H9 (cell line): Measurements from ENCODE around the gene STRA6. TPM values are rescaled to one million over a fixed set of nuclear protein-coding genes. Genes with fewer than 3 reads are reported as not detected.

Source experiments
- DNase-seq: peaks from one replicate; pipeline ENCODE4 v3.0.0-alpha.2; 2017
- H2AFZ ChIP-seq: one replicate; pipeline ENCODE4 v1.6.1; 2013; ENCODE audit warnings: mild to moderate bottlenecking, low read length, control low read depth, moderate library complexity
- H2AK5ac ChIP-seq: 2 replicates; pipeline ENCODE4 v1.6.1; 2013; ENCODE audit warnings: low read length, control low read depth, mixed read lengths; ENCODE audit not compliant: insufficient read length
- H2BK120ac ChIP-seq: one replicate; pipeline ENCODE4 v1.6.1; 2013; ENCODE audit warnings: low read depth, mild to moderate bottlenecking, low read length, control low read depth, inconsistent platforms; ENCODE audit not compliant: poor library complexity, severe bottlenecking
- H2BK12ac ChIP-seq: 2 replicates; pipeline ENCODE4 v1.6.1; 2013; ENCODE audit warnings: low read length, control low read depth, mixed read lengths, low read depth; ENCODE audit not compliant: insufficient read length
- H2BK15ac ChIP-seq: 2 replicates; pipeline ENCODE4 v1.6.1; 2013; ENCODE audit warnings: low read depth, low read length, control low read depth
- H2BK20ac ChIP-seq: one replicate; pipeline ENCODE4 v1.6.1; 2013; ENCODE audit warnings: low read depth, mild to moderate bottlenecking, low read length, control low read depth, inconsistent platforms; ENCODE audit not compliant: poor library complexity, severe bottlenecking
- H2BK5ac ChIP-seq: 2 replicates; pipeline ENCODE4 v1.6.1; 2013; ENCODE audit warnings: low read length, control low read depth, mixed read lengths; ENCODE audit not compliant: insufficient read length
- H3K14ac ChIP-seq: 2 replicates; pipeline ENCODE4 v1.6.1; 2013; ENCODE audit warnings: low read length, control low read depth; ENCODE audit not compliant: insufficient read depth
- H3K18ac ChIP-seq: 2 replicates; pipeline ENCODE4 v1.6.1; 2013; ENCODE audit warnings: low read depth, mild to moderate bottlenecking, mixed read lengths, low read length, control low read depth; ENCODE audit not compliant: insufficient read length
- H3K23ac ChIP-seq: 2 replicates; pipeline ENCODE4 v1.6.1; 2013; ENCODE audit warnings: low read length, control low read depth, mixed read lengths, low read depth; ENCODE audit not compliant: insufficient read length
- H3K23me2 ChIP-seq: 2 replicates; pipeline ENCODE4 v1.6.1; 2013; ENCODE audit warnings: low read depth, mild to moderate bottlenecking, mixed read lengths, low read length, control low read depth; ENCODE audit not compliant: insufficient read length, poor library complexity, severe bottlenecking
- H3K27ac ChIP-seq: 2 replicates; pipeline ENCODE4 v1.5.1; 2013; ENCODE audit warnings: low read length, control low read depth, mixed read lengths, low read depth; ENCODE audit not compliant: insufficient read length
- H3K27me3 ChIP-seq: 2 replicates; pipeline ENCODE4 v1.6.1; 2013; ENCODE audit warnings: low read length, control low read depth, inconsistent platforms; ENCODE audit not compliant: insufficient read depth
- H3K4ac ChIP-seq: 2 replicates; pipeline ENCODE4 v1.6.1; 2013; ENCODE audit warnings: low read depth, mild to moderate bottlenecking, control low read depth, inconsistent platforms, low read length, moderate library complexity
- H3K4me1 ChIP-seq: 2 replicates; pipeline ENCODE4 v1.6.1; 2013; ENCODE audit warnings: low read length, control low read depth, inconsistent platforms; ENCODE audit not compliant: insufficient read depth
- H3K4me2 ChIP-seq: 2 replicates; pipeline ENCODE4 v1.6.1; 2013; ENCODE audit warnings: low read length, control low read depth, mixed read lengths; ENCODE audit not compliant: insufficient read length, insufficient read depth
- H3K56ac ChIP-seq: 2 replicates; pipeline ENCODE4 v1.6.1; 2013; ENCODE audit warnings: low read depth, mild to moderate bottlenecking, mixed read lengths, low read length, control low read depth; ENCODE audit not compliant: insufficient read length
- H3K79me1 ChIP-seq: 2 replicates; pipeline ENCODE4 v1.6.1; 2013; ENCODE audit warnings: low read depth, mild to moderate bottlenecking, moderate library complexity, low read length, control low read depth, inconsistent platforms; ENCODE audit not compliant: insufficient read depth, poor library complexity, severe bottlenecking
- H3K79me2 ChIP-seq: 2 replicates; pipeline ENCODE4 v1.6.1; 2013; ENCODE audit warnings: low read length, control low read depth, inconsistent platforms; ENCODE audit not compliant: insufficient read depth
- H3K9ac ChIP-seq: 2 replicates; pipeline ENCODE4 v1.6.1; 2013; ENCODE audit warnings: low read length, control low read depth, mixed read lengths; ENCODE audit not compliant: insufficient read length; ENCODE audit errors: extremely low read depth
- H3K9me3 ChIP-seq: one replicate; pipeline ENCODE4 v1.6.1; 2013; ENCODE audit warnings: low read depth, low read length, inconsistent platforms; ENCODE audit not compliant: control insufficient read depth
- H3T11ph ChIP-seq: one replicate; pipeline ENCODE4 v1.6.1; 2013; ENCODE audit warnings: mild to moderate bottlenecking, low read length, control low read depth, inconsistent platforms
- H4K20me1 ChIP-seq: one replicate; pipeline ENCODE4 v1.6.1; 2013; ENCODE audit not compliant: control insufficient read depth, insufficient read length, insufficient read depth
- H4K5ac ChIP-seq: 2 replicates; pipeline ENCODE4 v1.6.1; 2013; ENCODE audit warnings: low read depth, mild to moderate bottlenecking, mixed read lengths, low read length, control low read depth; ENCODE audit not compliant: insufficient read length
- H4K8ac ChIP-seq: replicated peaks from 2 replicates; pipeline ENCODE4 v1.6.1; 2013; ENCODE audit warnings: low read length, control low read depth, mixed read lengths, low read depth; ENCODE audit not compliant: insufficient read length
- H4K91ac ChIP-seq: 2 replicates; pipeline ENCODE4 v1.6.1; 2013; ENCODE audit warnings: low read depth, mild to moderate bottlenecking, moderate library complexity, mixed read lengths, low read length, control low read depth; ENCODE audit not compliant: insufficient read length
- H3K27ac Mint-ChIP-seq, 3 experiments: 2 replicates in 2 of 3; 3 replicates in 1 of 3; pipeline ENCODE4 v1.8.0; 2020 to 2021; ENCODE audit warnings: mixed read lengths in 3 of 3, mild to moderate bottlenecking in 1 of 3, moderate library complexity in 1 of 3
- H3K27me3 Mint-ChIP-seq: 2 replicates; pipeline ENCODE4 v1.8.0; 2021; ENCODE audit warnings: low read depth, mild to moderate bottlenecking, moderate library complexity, mixed read lengths
- H3K36me3 Mint-ChIP-seq, 3 experiments: 2 replicates in 2 of 3; 3 replicates in 1 of 3; pipeline ENCODE4 v1.8.0; 2020 to 2021; ENCODE audit warnings: low read depth in 3 of 3, mixed read lengths in 3 of 3; ENCODE audit not compliant: insufficient read depth in 1 of 3
- H3K4me1 Mint-ChIP-seq, 2 experiments: 2 replicates each; pipeline ENCODE4 v1.8.0; 2020; ENCODE audit warnings: mixed read lengths in 2 of 2
- H3K4me3 Mint-ChIP-seq, 2 experiments: 2 replicates in 1 of 2; 3 replicates in 1 of 2; pipeline ENCODE4 v1.8.0; 2020 to 2021; ENCODE audit warnings: mild to moderate bottlenecking in 2 of 2, mixed read lengths in 2 of 2, moderate library complexity in 1 of 2
- H3K9me3 Mint-ChIP-seq, 2 experiments: 2 replicates in 1 of 2; 3 replicates in 1 of 2; pipeline ENCODE4 v1.8.0; 2020; ENCODE audit warnings: mild to moderate bottlenecking in 2 of 2, mixed read lengths in 2 of 2, moderate library complexity in 1 of 2
- WGBS: extraction: QIAGEN DNeasy Blood & Tissue Kit; methylation state at CpG from one replicate; pipeline ENCODE4 v1.1.7; 2013; ENCODE audit warnings: missing lambda C conversion rate, low lambda C conversion rate, mixed read lengths; ENCODE audit not compliant: insufficient read length; ENCODE audit errors: extremely low coverage; 5-methylcytosine and 5-hydroxymethylcytosine counted together
- total RNA-seq: library from RNA; stranded (reverse); gene quantifications from 2 replicates; pipeline ENCODE4 v1.2.1, GENCODE V29; 2021
- TF ChIP-seq, protein P1 (sequence below): fragments of 200-600 bp; sonication (generic); conservative IDR thresholded peaks from 3 replicates; pipeline ENCODE4 v1.8.0; 2021; ENCODE audit warnings: antibody characterized with exemption, mild to moderate bottlenecking

The STRA6 gene
- total RNA-seq, 1 experiment from 2014 or later, result 12.8 TPM

DNA sequence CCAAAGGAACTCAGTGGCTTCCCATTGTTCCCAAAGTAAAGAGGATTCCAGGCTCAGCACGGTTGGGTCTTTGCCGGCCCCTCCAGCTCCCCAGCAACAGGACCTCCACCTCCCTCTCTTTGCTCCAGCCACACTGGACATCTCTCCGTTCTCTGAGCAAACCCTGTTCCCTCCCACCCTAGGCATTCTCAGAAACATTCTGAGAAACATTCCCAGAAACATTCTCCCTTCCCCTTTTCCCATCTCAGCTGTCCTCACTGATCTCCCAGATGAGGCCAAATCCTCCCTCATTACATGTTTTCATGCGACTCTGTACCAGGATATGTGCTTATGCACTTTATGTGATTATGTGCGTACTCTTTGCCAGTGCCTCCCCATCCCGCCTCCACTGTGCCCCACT lies 47.7 kb upstream of the STRA6 start:
- Histone ChIP-seq H2AK5ac (no peak overlapping the region), H4K5ac (no peak overlapping the region), H3K27ac (no peak overlapping the region), H3K79me1 (no peaks in the 10 kb centered on the region), H2BK15ac (no peak overlapping the region), H3K56ac (no peak overlapping the region), H2BK12ac (no peak overlapping the region), H2AFZ (no peak overlapping the region), H3K9me3 (no peaks in the 10 kb centered on the region), H3K79me2 (no peaks in the 10 kb centered on the region), H3K4me2 (no peak overlapping the region), H4K91ac (no peak overlapping the region), H3K4ac (no peak overlapping the region), H3K14ac (no peak overlapping the region), H3K23ac (no peak overlapping the region), H2BK20ac (no peak overlapping the region), H3K23me2 (peaks cover 2% of the 10 kb centered on the region), H4K8ac (no peak overlapping the region), H4K20me1 (no peaks in the 10 kb centered on the region), H3K9ac (no peak overlapping the region), H2BK120ac (no peak overlapping the region), H2BK5ac (no peak overlapping the region), H3K18ac (no peak overlapping the region), H3T11ph (no peak overlapping the region), H3K27me3 (no peaks in the 10 kb centered on the region), H3K4me1 (no peaks in the 10 kb centered on the region; the same call in 1 of the 2 replicates)
- Mint-ChIP-seq H3K27ac (no peak overlapping the region), H3K4me1 (peaks cover 16 to 31% of the 10 kb centered on the region in 2 experiments), H3K9me3 (no peaks in the 10 kb centered on the region), H3K27me3 (peaks cover 40% of the 10 kb centered on the region), H3K4me3 (no peak overlapping the region; a peak in 1 of 5 replicates), H3K36me3 (no peaks in the 10 kb centered on the region; a peak in 1 of 7 replicates)
- TF ChIP-seq, protein P1, sequence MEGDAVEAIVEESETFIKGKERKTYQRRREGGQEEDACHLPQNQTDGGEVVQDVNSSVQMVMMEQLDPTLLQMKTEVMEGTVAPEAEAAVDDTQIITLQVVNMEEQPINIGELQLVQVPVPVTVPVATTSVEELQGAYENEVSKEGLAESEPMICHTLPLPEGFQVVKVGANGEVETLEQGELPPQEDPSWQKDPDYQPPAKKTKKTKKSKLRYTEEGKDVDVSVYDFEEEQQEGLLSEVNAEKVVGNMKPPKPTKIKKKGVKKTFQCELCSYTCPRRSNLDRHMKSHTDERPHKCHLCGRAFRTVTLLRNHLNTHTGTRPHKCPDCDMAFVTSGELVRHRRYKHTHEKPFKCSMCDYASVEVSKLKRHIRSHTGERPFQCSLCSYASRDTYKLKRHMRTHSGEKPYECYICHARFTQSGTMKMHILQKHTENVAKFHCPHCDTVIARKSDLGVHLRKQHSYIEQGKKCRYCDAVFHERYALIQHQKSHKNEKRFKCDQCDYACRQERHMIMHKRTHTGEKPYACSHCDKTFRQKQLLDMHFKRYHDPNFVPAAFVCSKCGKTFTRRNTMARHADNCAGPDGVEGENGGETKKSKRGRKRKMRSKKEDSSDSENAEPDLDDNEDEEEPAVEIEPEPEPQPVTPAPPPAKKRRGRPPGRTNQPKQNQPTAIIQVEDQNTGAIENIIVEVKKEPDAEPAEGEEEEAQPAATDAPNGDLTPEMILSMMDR, result no peak
- WGBS, result no CpG with 5 or more reads among the region's 6 CpGs
- no peak for DNase-seq
